ENCODE measurements around the gene IGDCC3. TPM values are rescaled to one million over a fixed set of nuclear protein-coding genes. Genes with fewer than 3 reads are reported as not detected.

The IGDCC3 gene
- total RNA-seq, 2 experiments from 2014 or later = not detected

GRCh38 chr15:65338823-65339222, 39.0 kb downstream of the IGDCC3 start:
- ChIA-PET POLR2A (no interaction called here), CTCF (interaction anchor here (1.5 kb wide), 1 partner anchor 11 kb away, joined by 5 read pairs; no protein-coding TSS in a partner anchor)
- H3K9me3 Mint-ChIP-seq = no peaks in the 10 kb centered on the region
- H3K4me1 Mint-ChIP-seq = peaks cover 4% of the 10 kb centered on the region
- H3K36me3 Mint-ChIP-seq (ENCODE audit: low read depth) = no peaks in the 10 kb centered on the region
- H3K27me3 Mint-ChIP-seq = peaks cover 1% of the 10 kb centered on the region
- no peak for DNase-seq
- H3K4me3 Mint-ChIP-seq = no peak overlapping the region
- no peak overlapping the region for H3K27ac Mint-ChIP-seq

GRCh38 chr15:65338366-65338765, 39.4 kb downstream of the IGDCC3 start:
- Mint-ChIP-seq H3K4me3 (no peak overlapping the region), H3K27ac (no peak overlapping the region), H3K4me1 (peaks cover 4% of the 10 kb centered on the region), H3K27me3 (peaks cover 1% of the 10 kb centered on the region), H3K9me3 (no peaks in the 10 kb centered on the region), H3K36me3 (ENCODE audit: low read depth) (no peaks in the 10 kb centered on the region)
- POLR2A ChIA-PET = no interaction called here
- CTCF ChIA-PET = interaction anchor here (1.4 to 1.5 kb wide), 2 partner anchors 11 to 14 kb away, joined by 4 to 5 read pairs; no protein-coding TSS in a partner anchor
- DNase-seq = no peak

- H3K27me3 Mint-ChIP-seq = peaks cover 1% of the 10 kb centered on the region
- H3K4me1 Mint-ChIP-seq = peaks cover 4% of the 10 kb centered on the region
- no peaks in the 10 kb centered on the region for H3K36me3 Mint-ChIP-seq (ENCODE audit: low read depth)
- no peaks in the 10 kb centered on the region for H3K9me3 Mint-ChIP-seq
- no peak for DNase-seq
- ChIA-PET POLR2A (no interaction called here), CTCF (interaction anchor here (1.4 to 1.5 kb wide), 2 partner anchors 12 to 15 kb away, joined by 4 to 5 read pairs; no protein-coding TSS in a partner anchor)
- H3K27ac Mint-ChIP-seq = no peak overlapping the region
- H3K4me3 Mint-ChIP-seq = no peak overlapping the region
Observed at GRCh38 chr15:65337436-65338070, 40.2 kb downstream of the IGDCC3 start.

GRCh38 chr15:65336493-65337435, 41.0 kb downstream of the IGDCC3 start:
- POLR2A ChIA-PET = no interaction called here
- no peaks in the 10 kb centered on the region for H3K36me3 Mint-ChIP-seq (ENCODE audit: low read depth)
- H3K4me1 Mint-ChIP-seq = peaks cover 4% of the 10 kb centered on the region
- no peak overlapping the region for H3K4me3 Mint-ChIP-seq
- no peaks in the 10 kb centered on the region for H3K9me3 Mint-ChIP-seq
- no peak overlapping the region for H3K27ac Mint-ChIP-seq
- CTCF ChIA-PET = interaction anchor here (1.4 kb wide), 1 partner anchor 16 kb away, joined by 4 read pairs; no protein-coding TSS in a partner anchor
- peaks cover 1% of the 10 kb centered on the region for H3K27me3 Mint-ChIP-seq
- no peak for DNase-seq

GRCh38 chr15:65335278-65336055, 42.3 kb downstream of the IGDCC3 start:
- Mint-ChIP-seq H3K4me3 (no peak overlapping the region), H3K27me3 (peaks cover 1% of the 10 kb centered on the region), H3K36me3 (ENCODE audit: low read depth) (no peaks in the 10 kb centered on the region), H3K27ac (no peak overlapping the region), H3K4me1 (peaks cover 4% of the 10 kb centered on the region), H3K9me3 (no peaks in the 10 kb centered on the region)
- DNase-seq = no peak
- POLR2A ChIA-PET = no interaction called here
- CTCF ChIA-PET = no interaction called here

- POLR2A ChIA-PET = no interaction called here
- no peak for DNase-seq
- CTCF ChIA-PET = interaction anchor here (0.5 kb wide), 1 partner anchor 11 kb away, joined by 3 read pairs; no protein-coding TSS in a partner anchor
- Mint-ChIP-seq H3K36me3 (ENCODE audit: low read depth) (no peaks in the 10 kb centered on the region), H3K4me1 (peaks cover 2% of the 10 kb centered on the region), H3K4me3 (no peak overlapping the region), H3K27ac (no peak overlapping the region), H3K9me3 (no peaks in the 10 kb centered on the region), H3K27me3 (no peaks in the 10 kb centered on the region)
Observed at GRCh38 chr15:65334586-65335231, 43.1 kb downstream of the IGDCC3 start.

GRCh38 chr15:65333856-65334255, 43.9 kb downstream of the IGDCC3 start:
- H3K4me1 Mint-ChIP-seq = no peaks in the 10 kb centered on the region
- no peak overlapping the region for H3K4me3 Mint-ChIP-seq
- no peak for DNase-seq
- H3K9me3 Mint-ChIP-seq = no peaks in the 10 kb centered on the region
- ChIA-PET CTCF (no interaction called here), POLR2A (no interaction called here)
- no peaks in the 10 kb centered on the region for H3K36me3 Mint-ChIP-seq (ENCODE audit: low read depth)
- H3K27me3 Mint-ChIP-seq = no peaks in the 10 kb centered on the region
- H3K27ac Mint-ChIP-seq = no peak overlapping the region

GRCh38 chr15:65333148-65333820, 44.5 kb downstream of the IGDCC3 start:
- no peak overlapping the region for H3K4me3 Mint-ChIP-seq
- H3K36me3 Mint-ChIP-seq (ENCODE audit: low read depth) = no peaks in the 10 kb centered on the region
- DNase-seq = no peak
- CTCF ChIA-PET = no interaction called here
- H3K9me3 Mint-ChIP-seq = no peaks in the 10 kb centered on the region
- no peak overlapping the region for H3K27ac Mint-ChIP-seq
- POLR2A ChIA-PET = no interaction called here
- H3K27me3 Mint-ChIP-seq = no peaks in the 10 kb centered on the region
- H3K4me1 Mint-ChIP-seq = no peaks in the 10 kb centered on the region

- Mint-ChIP-seq H3K27me3 (peaks cover 2% of the 10 kb centered on the region), H3K36me3 (ENCODE audit: low read depth) (no peaks in the 10 kb centered on the region)
Observed at GRCh38 chr15:65332391-65333147, 45.2 kb downstream of the IGDCC3 start.

GRCh38 chr15:65331811-65332210, 46.0 kb downstream of the IGDCC3 start:
- peaks cover 2% of the 10 kb centered on the region for H3K27me3 Mint-ChIP-seq
- H3K36me3 Mint-ChIP-seq (ENCODE audit: low read depth) = no peaks in the 10 kb centered on the region
- no peak overlapping the region for H3K27ac Mint-ChIP-seq
- no peak for DNase-seq
- CTCF ChIA-PET = interaction anchor here (1.0 to 1.1 kb wide), 2 partner anchors 13 to 19 kb away, joined by 3 to 4 read pairs; no protein-coding TSS in a partner anchor
- no peaks in the 10 kb centered on the region for H3K4me1 Mint-ChIP-seq
- no peak overlapping the region for H3K4me3 Mint-ChIP-seq
- POLR2A ChIA-PET = no interaction called here
- H3K9me3 Mint-ChIP-seq = no peaks in the 10 kb centered on the region

More at GRCh38 chr15:65332391-65333147, 45.2 kb downstream of the IGDCC3 start:
- ChIA-PET POLR2A (no interaction called here), CTCF (interaction anchor here (1.1 kb wide), 1 partner anchor 20 kb away, joined by 3 read pairs; no protein-coding TSS in a partner anchor)
- H3K4me1 Mint-ChIP-seq = no peaks in the 10 kb centered on the region
- no peak overlapping the region for H3K27ac Mint-ChIP-seq
- DNase-seq = no peak
- H3K4me3 Mint-ChIP-seq = no peak overlapping the region
- H3K9me3 Mint-ChIP-seq = no peaks in the 10 kb centered on the region

- Mint-ChIP-seq H3K9me3 (no peaks in the 10 kb centered on the region), H3K27ac (no peak overlapping the region), H3K27me3 (peaks cover 3% of the 10 kb centered on the region), H3K4me1 (no peaks in the 10 kb centered on the region), H3K4me3 (no peak overlapping the region), H3K36me3 (ENCODE audit: low read depth) (no peaks in the 10 kb centered on the region)
- ChIA-PET CTCF (interaction anchor here (1.0 to 1.2 kb wide), 2 partner anchors 12 to 55 kb away, joined by 3 to 4 read pairs; no protein-coding TSS in a partner anchor), POLR2A (no interaction called here)
- no peak for DNase-seq
Observed at GRCh38 chr15:65330934-65331645, 46.7 kb downstream of the IGDCC3 start.

All from activated CD4-positive, alpha-beta T cell treated with anti-CD3 and anti-CD28 coated beads, Interleukin-2, amount 10 ng/mL, durations not matched to agents 7 days and 5 days (primary cell).